GM20431 (cell line): ENCODE measurements around the gene KLHDC9.
"Not testable (repeated sequence)": the region's sequence is repeated elsewhere in the genome, so short reads cannot be mapped to it uniquely, and the experiment has no call there.

Experiments used
- in situ Hi-C: fragments of 300-500 bp; cut with MseI, MboI; formaldehyde crosslinking; loops from one replicate; pipeline ENCODE4 v1.15.0; 2020; ENCODE audit warnings: low sequenced_read_pairs; ENCODE audit not compliant: unreplicated experiment

The KLHDC9 gene

GRCh38 chr1:161092621-161093028 is 5.5 kb upstream of the KLHDC9 start:
- in situ Hi-C loops: no loop called here

DNA sequence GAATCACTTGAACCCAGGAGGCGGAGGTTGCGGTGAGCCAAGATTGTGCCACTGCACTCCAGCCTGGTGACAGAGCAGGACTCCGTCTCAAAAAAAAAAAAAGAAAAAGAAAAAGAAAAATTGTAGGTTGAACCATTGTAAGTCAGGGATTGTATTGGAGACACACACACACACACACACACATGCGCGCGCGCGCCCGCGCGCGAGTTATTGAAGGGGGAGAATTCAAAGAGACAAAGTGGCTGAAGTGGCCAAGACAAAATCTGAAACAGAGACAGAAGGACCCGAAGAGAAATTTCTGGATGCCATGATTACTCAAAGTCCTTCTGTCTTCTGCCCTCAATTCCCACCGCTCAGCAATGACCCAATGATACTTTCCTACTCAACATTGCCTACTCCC is 3.7 kb upstream of the KLHDC9 start:
- in situ Hi-C loops: no loop called here

- in situ Hi-C loops: no loop called here
Observed at GRCh38 chr1:161095230-161095629, 2.9 kb upstream of the KLHDC9 start.

DNA sequence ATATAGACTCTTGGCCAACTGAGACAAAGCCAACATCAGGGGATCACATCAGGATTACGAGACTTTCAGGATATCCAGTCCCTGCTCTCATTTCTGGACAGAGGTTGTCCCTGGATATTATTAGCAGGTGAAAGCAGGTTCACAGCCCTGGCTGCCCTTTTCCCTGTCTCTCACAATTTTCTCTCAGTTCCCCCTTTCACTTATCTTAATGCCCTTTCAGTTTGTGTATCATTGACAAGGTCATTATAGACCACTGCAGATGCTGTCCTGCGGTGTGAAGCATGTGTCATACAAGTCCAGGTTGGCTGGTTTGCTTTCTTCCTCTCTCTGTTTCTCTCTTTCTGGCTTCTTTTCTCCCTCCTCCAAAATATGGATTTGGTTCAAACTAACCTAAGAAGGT is 2.1 kb upstream of the KLHDC9 start:
- in situ Hi-C loops: no loop called here

GRCh38 chr1:161096530-161096929 is 1.6 kb upstream of the KLHDC9 start:
- in situ Hi-C loops: no loop called here

GRCh38 chr1:161099090-161099802 is 1.1 kb downstream of the KLHDC9 start:
- in situ Hi-C loops: no loop called here

DNA sequence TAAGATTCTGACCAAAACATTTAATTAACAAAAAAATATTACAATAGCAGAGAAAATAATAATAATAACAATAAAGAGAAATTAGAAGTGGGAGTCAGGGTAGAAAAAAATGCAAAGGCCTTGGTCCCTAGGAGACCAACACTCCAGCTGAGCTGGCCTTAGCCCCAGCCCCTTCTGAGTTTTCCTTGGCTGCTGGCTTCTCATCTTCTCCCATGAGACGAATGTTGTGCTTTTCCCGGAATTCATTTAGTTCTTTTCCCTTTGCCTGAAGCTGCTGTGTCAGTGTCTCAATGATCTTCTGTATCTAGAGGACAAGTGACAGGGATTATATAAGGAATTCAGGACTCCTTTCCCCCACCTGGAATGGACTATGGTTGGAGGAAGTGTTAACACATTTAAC is 2.4 kb downstream of the KLHDC9 start:
- in situ Hi-C loops: no loop called here

GRCh38 chr1:161106431-161106830 is 8.3 kb downstream of the KLHDC9 start:
- in situ Hi-C loops: no loop called here

DNA sequence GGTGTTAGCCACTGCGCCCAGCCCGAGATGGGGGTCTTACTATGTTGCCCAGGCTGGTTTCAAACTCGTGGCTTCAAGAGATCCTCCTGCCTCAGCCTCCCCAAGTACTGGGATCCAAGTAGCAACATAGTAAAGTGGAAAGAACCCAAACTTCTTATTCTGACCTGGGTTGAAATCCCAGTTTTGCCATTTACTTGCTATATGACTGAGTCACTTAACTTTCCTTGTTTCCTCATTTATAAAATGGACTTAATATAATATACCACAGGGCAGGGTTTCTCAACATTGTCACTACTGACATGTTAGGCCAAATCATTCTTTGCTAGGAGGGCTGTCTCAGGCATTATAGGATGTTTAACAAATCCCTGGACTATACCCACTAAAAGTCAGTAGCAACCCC is 13.0 kb downstream of the KLHDC9 start:
- in situ Hi-C loops: no loop called here

DNA sequence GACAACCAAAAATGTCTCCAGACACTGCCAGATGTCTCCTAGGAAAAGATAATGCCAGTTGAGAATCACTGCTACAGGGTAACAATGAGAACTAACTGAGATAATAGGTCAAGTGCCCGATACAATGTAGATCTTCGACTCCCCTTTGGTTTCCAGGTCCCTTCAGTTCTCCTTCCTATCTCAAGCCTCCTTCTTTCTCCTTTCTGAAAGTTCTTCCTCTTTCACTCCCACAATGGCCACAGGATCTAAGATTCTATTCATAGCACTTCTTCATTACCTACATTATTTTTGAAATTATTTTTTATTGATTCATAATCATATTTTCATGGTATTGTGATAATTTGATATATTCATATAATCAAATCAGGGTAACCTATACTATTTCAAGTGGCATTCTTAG is 13.4 kb downstream of the KLHDC9 start:
- in situ Hi-C loops: no loop called here

DNA sequence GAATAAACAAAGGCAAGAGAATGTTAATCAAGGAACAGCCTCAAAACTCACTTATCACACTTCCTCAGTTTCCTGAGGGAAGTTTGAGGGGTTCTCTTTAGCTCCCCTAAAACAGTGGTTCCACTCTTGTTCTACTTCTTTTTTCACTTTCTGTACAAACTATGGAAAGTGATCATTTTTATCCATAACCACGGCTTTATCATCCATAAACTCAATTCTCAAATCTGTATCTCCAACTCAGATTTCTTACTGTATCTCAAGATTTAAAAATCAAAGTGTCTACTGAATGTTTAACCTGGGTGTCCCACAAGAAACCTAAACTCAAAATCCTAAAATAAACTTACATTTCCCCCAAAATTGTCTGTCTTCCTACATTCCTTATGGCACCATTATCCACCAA is 15.8 kb downstream of the KLHDC9 start:
- in situ Hi-C loops: no loop called here

- in situ Hi-C loops: no loop called here
Observed at GRCh38 chr1:161114556-161114955, 16.4 kb downstream of the KLHDC9 start.

DNA sequence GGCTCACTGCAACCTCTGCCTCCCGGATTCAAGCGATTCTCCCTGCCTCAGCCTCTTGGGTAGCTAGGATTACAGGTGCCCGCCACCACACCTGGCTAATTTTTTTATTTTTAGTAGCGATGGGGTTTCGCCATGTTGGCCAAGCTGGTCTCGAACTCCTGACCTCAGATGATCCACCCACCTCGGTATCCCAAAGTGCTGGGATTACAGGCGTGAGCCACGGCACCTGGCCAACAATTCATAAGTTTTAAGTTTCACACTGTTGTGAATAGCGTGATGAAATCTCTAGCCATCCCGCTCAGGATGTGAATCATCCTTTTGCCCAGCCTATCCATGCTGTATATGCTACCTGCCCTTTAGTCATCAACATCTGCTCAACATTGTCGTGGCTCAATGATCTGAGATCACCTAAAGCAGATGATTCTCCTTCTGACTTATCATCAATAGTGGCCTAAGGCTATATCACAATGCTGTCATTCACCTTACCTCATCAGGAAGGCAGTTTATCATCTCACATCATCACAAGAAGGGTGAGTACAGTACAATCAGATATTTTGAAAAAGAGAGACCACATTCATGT is 17.1 kb downstream of the KLHDC9 start:
- in situ Hi-C loops: no loop called here

- in situ Hi-C loops: not testable (repeated sequence)
Observed at GRCh38 chr1:161115961-161116360, 17.8 kb downstream of the KLHDC9 start.

- in situ Hi-C loops: no loop called here
Observed at GRCh38 chr1:161117759-161118581, 19.8 kb downstream of the KLHDC9 start, which contains the start of the genes NIT1 and PFDN2. Gene NIT1, plus strand, starts transcription at chr1:161118105. Its CDS starts 72 bp downstream, at chr1:161118177. Gene PFDN2, minus strand, starts transcription at chr1:161118037. Its CDS starts 11 bp downstream, at chr1:161118026.

GRCh38 chr1:161119092-161119903 is 21.1 kb downstream of the KLHDC9 start:
- in situ Hi-C loops: no loop called here

DNA sequence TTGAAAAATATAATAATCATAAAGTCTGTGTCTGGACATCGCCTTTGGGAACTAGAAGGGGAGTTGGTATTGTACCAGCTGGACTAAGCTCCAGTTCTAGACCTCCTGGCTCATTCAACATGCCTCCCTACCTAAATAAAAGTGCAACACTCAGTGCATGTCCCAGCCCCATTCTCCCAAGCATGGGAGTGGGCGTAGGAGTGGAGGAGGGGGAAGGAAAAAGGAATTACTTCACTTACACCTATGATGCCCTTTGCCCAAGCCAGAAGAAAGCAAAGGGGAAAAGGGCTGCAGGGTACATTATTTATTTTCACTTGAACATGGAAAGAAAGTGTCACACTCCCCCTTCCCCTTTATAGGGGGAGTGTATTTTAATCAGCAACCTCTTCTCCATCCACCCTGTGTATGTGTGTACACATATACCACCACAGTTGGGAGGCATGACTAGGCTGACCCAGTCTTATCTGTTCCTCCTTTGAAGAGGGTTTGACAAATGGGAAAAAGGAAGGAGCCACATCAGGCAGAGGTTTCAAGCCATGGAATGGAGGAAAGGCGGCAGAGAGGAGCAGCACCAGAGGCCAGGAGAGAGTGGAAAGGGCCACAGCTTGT is 23.0 kb downstream of the KLHDC9 start:
- in situ Hi-C loops: no loop called here

DNA sequence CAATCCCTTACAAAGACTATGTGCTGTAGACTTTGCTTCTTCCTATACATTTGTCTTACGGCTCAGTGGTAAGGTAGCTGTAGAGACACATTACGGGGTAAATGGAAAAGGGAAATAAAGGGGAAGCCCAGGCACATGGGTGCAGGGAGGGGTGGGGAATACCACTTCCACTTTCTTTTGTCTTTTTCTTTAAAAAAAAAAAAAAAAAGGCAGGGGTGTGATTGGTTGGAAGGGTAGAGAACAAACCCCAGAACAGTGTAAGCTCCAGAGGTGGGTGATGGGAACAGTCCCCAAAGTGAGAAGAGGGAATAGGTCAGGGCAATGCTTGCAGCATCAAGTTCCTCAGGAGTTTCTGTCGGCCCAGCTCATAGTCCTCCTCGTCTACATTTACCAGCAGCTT is 23.7 kb downstream of the KLHDC9 start:
- in situ Hi-C loops: no loop called here

GRCh38 chr1:161122967-161123366 is 24.8 kb downstream of the KLHDC9 start:
- in situ Hi-C loops: no loop called here

- in situ Hi-C loops: no loop called here
Observed at GRCh38 chr1:161127649-161128048, 29.5 kb downstream of the KLHDC9 start.
